ENCODE results near the gene DGKD.
"Not testable (repeated sequence)": the region's sequence is repeated elsewhere in the genome, so short reads cannot be mapped to it uniquely, and the experiment has no call there.

The DGKD gene

GRCh38 chr2:233353769-233354499 is at the start of gene DGKD:
TSS of gene DGKD (plus strand) at chr2:233354494. CDS start at chr2:233354519, 25 bp downstream.
- FAIRE-seq: no peak

- no peak for FAIRE-seq
These were observed 46.7 kb upstream of the DGKD start, which contains the start of gene SAG for GRCh38 chr2:233307565-233307964. TSS of gene SAG (plus strand) at chr2:233307816. CDS start at chr2:233309190, 1,374 bp downstream.

GRCh38 chr2:233311241-233311926 is 42.9 kb upstream of the DGKD start:
- no peak for FAIRE-seq

- FAIRE-seq: no peak
These were observed 41.4 kb upstream of the DGKD start for GRCh38 chr2:233312874-233313273.

GRCh38 chr2:233314180-233314925 is 39.9 kb upstream of the DGKD start:
- FAIRE-seq: no peak

GRCh38 chr2:233317196-233317943 is 36.9 kb upstream of the DGKD start:
- no peak for FAIRE-seq

- no peak for FAIRE-seq
These were observed 35.0 kb upstream of the DGKD start for GRCh38 chr2:233319256-233319655.

- no peak for FAIRE-seq
These were observed 33.8 kb upstream of the DGKD start for GRCh38 chr2:233320470-233320869.

- FAIRE-seq: no peak
These were observed 33.1 kb upstream of the DGKD start for GRCh38 chr2:233321166-233321565.

- no peak for FAIRE-seq
These were observed 30.4 kb upstream of the DGKD start for GRCh38 chr2:233323851-233324250.

GRCh38 chr2:233325256-233325655 is 29.0 kb upstream of the DGKD start:
- FAIRE-seq: no peak

- no peak for FAIRE-seq
These were observed 28.5 kb upstream of the DGKD start for GRCh38 chr2:233325814-233326213.

- FAIRE-seq: no peak
These were observed 27.8 kb upstream of the DGKD start for GRCh38 chr2:233326500-233326899.

GRCh38 chr2:233328922-233329321 is 25.4 kb upstream of the DGKD start:
- no peak for FAIRE-seq

GRCh38 chr2:233329489-233330135 is 24.7 kb upstream of the DGKD start:
- no peak for FAIRE-seq

GRCh38 chr2:233331536-233331935 is 22.8 kb upstream of the DGKD start:
- no peak for FAIRE-seq

- no peak for FAIRE-seq
These were observed 22.2 kb upstream of the DGKD start for GRCh38 chr2:233332125-233332524.

GRCh38 chr2:233334915-233335314 is 19.4 kb upstream of the DGKD start:
- FAIRE-seq: no peak

GRCh38 chr2:233336091-233336490 is 18.2 kb upstream of the DGKD start:
- FAIRE-seq: not testable (repeated sequence)

GRCh38 chr2:233336541-233336940 is 17.8 kb upstream of the DGKD start:
- FAIRE-seq: no peak

GRCh38 chr2:233338046-233338445 is 16.2 kb upstream of the DGKD start:
- no peak for FAIRE-seq

GRCh38 chr2:233338812-233339368 is 15.4 kb upstream of the DGKD start:
- FAIRE-seq: no peak

Measured in G401.6 (cell line).